HAP-1 (cell line): ENCODE data around the gene ADAMTS15.

ENCODE experiments used
- DNase-seq, 2 experiments: peaks; one replicate each; pipeline ENCODE4 v3.0.0-alpha.2; 2016 to 2020; ENCODE audit warnings: low spot score in 2 of 2
- H3K27me3 ChIP-seq: fragments of 250-450 bp; sonication (Bioruptor Pico); 2 replicates; pipeline ENCODE4 v1.5.1; 2020; ENCODE audit warnings: low read depth, mild to moderate bottlenecking, moderate library complexity
- H3K36me3 ChIP-seq: fragments of 250-450 bp; sonication (Bioruptor Pico); replicated peaks from 2 replicates; pipeline ENCODE4 v1.5.1; 2020; ENCODE audit warnings: mild to moderate bottlenecking
- H3K4me1 ChIP-seq: fragments of 250-450 bp; sonication (Bioruptor Pico); 2 replicates; pipeline ENCODE4 v1.5.1; 2020; ENCODE audit warnings: mild to moderate bottlenecking
- H3K4me3 ChIP-seq: fragments of 250-450 bp; sonication (Bioruptor Pico); 2 replicates; pipeline ENCODE4 v1.5.1; 2020; ENCODE audit warnings: mild to moderate bottlenecking, moderate library complexity
- H3K9me3 ChIP-seq: fragments of 250-450 bp; sonication (Bioruptor Pico); 2 replicates; pipeline ENCODE4 v1.5.1; 2020; ENCODE audit warnings: mild to moderate bottlenecking, moderate library complexity
- in situ Hi-C: fragments of 300-500 bp; cut with MboI; formaldehyde crosslinking; loops from 3 replicates; pipeline ENCODE4 v1.14.3; 2020; ENCODE audit warnings: low sequenced_read_pairs, inconsistent platforms, mixed read lengths

The ADAMTS15 gene

DNA sequence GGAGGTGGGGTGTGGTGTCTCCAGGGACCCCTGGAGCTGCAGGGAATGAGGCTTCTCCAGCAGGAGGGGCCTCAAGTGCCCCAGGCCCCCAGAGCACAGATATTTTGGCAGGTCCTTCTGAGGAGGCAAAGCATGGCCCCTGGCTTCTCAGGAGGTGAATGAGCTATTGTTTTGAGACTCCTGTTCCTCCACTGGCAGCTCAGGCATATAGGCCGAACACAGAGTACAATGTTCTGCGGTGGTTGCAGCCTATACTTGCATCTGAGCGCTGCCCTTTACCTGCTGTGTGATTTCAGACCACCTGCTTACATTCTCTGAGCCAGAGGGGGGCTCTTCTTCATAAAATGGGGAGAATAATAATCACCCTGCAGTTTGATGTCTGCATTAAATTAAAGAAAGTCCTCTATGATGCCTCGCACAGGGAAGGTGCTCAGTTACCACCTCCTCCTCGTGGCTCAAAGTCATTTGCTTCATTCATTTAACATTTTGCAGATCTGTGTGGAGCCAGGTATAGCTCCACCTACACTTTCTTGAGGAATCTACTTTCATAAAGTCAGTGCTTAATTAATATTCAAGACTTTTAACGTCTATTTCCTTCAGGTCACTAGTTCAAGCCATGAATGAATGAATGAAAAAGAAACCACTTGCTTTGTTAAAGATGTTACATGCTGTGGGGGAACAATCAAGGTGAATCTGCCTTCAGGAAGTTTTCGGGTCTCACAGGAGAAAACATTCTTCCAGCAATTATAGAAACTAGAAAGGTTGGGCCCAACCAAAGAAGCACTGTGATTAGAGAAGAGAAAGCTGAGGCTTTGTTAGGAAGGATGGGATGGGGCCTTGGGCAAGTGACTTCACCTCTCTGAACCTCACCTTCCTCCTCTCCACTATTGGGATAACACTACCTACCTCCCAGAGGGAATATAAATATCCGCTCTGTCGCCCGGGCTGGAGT is 68.4 kb downstream of the ADAMTS15 start:
- no peak for DNase-seq
- Histone ChIP-seq H3K4me3 (no peak overlapping the region), H3K36me3 (no peaks in the 10 kb centered on the region), H3K4me1 (no peaks in the 10 kb centered on the region), H3K9me3 (no peaks in the 10 kb centered on the region), H3K27me3 (no peaks in the 10 kb centered on the region)
- in situ Hi-C loops: no loop called here

DNA sequence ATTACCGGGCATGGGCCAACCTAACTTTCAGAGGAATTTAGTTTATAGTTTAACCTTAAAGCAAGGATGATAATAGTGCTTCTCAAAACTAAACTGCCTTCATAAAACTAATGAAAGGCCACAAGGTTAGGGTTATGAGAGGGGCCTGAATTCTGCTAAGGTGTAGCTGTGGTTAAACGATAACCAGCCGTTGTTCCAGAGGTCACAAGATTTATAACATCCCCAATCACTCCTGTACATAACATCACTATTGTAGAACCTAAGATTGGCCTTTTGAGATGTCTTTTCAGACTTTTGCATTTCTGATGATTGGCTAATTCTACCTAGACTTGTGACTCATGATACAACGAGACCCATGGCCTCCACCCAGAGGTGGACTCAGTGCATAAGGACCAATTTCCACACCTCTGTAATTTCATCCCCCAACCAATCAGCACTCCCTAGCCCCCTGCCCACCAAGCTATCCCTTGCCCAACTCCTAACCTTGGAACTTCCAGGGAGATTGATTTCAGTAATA is 69.8 kb downstream of the ADAMTS15 start:
- Histone ChIP-seq H3K9me3 (no peaks in the 10 kb centered on the region), H3K27me3 (no peaks in the 10 kb centered on the region), H3K4me1 (no peaks in the 10 kb centered on the region), H3K36me3 (no peaks in the 10 kb centered on the region), H3K4me3 (no peak overlapping the region)
- in situ Hi-C loops: no loop called here
- DNase-seq: no peak

DNA sequence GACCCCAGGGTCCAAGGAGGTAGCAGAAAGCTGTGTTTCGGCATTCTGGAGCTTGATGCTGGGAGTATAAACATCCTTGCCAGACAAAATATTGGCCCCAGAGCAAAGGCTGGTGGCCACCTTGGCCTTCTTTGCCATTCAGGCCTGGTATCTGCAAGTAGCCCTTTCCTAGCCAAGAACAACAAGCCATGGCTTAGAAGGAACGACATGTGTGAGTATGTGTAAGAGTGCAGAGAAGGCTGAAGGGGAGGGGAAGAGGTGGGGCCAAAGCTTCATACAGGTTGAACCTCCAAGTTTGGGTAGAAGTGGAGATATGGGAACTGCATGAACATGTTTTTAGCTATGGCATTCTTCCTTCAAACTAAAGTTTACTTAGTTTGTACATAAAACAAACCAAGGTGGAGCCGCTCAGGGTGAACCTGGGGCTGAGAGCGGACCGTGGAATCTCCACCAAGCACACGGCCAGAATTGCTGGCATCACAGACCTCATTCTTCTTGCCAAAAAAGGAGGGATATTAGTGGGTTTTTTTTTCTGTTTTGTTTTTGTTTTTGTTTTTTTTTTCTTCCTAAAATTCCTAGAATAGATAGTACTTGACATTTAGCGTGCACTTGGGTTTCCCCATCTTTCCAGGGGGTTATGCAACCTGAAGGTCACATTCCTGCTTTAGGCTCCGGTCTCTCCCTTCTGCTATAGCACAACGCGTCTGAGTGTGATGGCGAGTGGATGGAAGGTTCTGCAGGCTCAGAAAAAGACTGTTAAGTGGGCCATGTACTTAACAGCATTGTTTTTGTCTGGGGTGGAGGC is 70.9 kb downstream of the ADAMTS15 start:
- H3K36me3 ChIP-seq: no peaks in the 10 kb centered on the region
- no peak overlapping the region for H3K4me3 ChIP-seq
- in situ Hi-C loops: no loop called here
- H3K27me3 ChIP-seq: no peaks in the 10 kb centered on the region
- no peak for DNase-seq
- H3K9me3 ChIP-seq: no peaks in the 10 kb centered on the region
- H3K4me1 ChIP-seq: no peaks in the 10 kb centered on the region

DNA sequence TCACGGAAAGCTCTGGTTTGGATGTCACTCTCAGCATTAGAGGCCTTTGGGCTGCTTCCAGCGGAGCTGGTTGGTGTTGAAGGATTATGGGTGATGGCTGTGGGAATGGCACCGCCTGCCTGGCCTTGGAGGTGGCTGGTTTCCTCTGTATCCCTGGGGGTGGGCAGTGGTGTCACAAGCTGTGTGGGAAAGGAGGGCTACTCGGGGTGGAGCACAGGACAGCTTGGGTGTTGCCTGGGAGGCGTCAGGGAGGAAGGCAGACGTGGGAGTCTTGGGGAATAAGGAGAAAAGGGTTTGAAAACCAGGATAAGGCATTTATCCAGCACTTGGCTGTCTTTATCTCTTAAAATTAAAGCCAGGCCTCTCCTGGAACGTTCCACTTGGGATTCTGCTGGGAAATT is 71.8 kb downstream of the ADAMTS15 start:
- Histone ChIP-seq H3K36me3 (no peaks in the 10 kb centered on the region), H3K27me3 (no peaks in the 10 kb centered on the region), H3K9me3 (no peaks in the 10 kb centered on the region), H3K4me3 (no peak overlapping the region), H3K4me1 (no peaks in the 10 kb centered on the region)
- in situ Hi-C loops: no loop called here
- no peak for DNase-seq

DNA sequence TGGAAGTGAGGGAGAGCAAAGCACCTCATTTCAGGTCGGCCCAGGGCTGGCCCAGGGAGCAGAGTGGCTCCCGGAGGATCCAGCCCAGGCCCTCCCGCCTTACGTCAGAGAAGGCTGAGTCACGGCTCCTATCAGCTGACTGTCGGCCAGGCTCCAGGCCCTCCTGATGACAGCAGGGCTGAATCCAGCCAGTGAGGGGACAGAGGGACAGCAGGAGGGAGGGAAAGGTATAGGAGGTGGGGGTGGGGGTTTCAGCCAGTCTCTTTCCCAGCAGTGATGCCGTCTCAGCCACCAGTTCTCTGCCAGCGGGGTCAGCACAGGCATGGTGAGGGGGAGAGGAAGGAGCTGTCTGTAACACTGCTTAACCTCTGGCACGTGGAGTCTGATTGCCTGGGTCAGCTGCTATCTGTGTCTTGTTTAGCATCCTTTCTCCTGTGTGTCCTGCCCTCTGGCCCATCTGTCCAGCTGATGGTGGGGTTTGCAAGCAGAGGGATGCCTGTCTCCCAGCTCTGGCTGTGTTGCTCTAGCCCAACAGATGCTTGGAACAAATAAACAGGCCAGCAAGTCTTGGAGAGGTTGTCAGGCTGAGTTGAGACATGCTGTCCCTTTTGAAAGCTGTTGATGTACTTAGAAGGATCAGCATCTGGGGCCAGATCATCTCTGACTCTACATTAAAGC is 74.0 kb downstream of the ADAMTS15 start:
- DNase-seq: peak in 1 of 2 experiments; percentile 11
- H3K4me1 ChIP-seq: no peaks in the 10 kb centered on the region
- H3K36me3 ChIP-seq: no peaks in the 10 kb centered on the region
- no peak overlapping the region for H3K4me3 ChIP-seq
- no peaks in the 10 kb centered on the region for H3K27me3 ChIP-seq
- in situ Hi-C loops: no loop called here
- H3K9me3 ChIP-seq: no peaks in the 10 kb centered on the region

DNA sequence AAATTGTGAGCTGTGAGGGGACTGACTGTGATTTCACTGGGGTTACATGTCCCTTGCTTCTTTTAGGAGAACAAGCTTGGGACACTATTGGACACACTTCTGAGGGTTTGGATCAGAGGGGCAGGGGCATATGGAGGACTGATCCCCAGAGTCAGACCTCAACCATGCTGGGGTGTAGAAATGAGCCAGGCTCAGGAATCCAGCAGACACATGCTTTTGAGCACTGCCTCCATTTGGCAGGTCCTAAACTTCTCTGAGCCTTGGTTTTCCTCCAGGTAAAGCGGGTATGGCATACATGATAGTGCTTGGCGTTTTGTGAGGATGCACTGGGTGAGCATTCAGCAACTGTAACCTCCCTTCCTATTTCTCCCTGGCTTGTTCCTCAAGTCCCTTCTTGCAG is 74.7 kb downstream of the ADAMTS15 start:
- no peaks in the 10 kb centered on the region for H3K9me3 ChIP-seq
- no peak for DNase-seq
- in situ Hi-C loops: no loop called here

DNA sequence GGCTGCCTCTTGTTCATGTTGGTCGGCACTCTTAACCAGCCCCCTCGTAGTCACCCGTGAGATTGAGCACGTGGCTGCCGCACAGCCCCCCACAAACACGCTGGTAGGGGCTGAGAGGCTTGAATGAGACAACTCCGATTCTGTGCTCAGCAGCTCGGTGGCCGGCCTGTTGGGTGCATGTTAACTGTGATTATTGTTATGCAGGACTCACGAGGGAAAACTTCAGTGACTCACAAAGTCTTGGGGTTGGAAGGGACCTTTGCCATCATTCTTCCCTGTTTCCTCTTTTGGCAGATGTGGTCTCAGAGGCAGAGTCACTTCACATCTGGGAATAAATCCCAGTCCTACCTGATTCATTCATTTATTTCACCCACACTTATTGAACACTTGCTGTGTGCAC is 75.2 kb downstream of the ADAMTS15 start:
- no peak for DNase-seq

More for the DNA sequence above, 74.7 kb downstream of the ADAMTS15 start:
- Histone ChIP-seq H3K27me3 (no peaks in the 10 kb centered on the region), H3K4me1 (no peaks in the 10 kb centered on the region), H3K4me3 (no peak overlapping the region), H3K36me3 (no peaks in the 10 kb centered on the region)

DNA sequence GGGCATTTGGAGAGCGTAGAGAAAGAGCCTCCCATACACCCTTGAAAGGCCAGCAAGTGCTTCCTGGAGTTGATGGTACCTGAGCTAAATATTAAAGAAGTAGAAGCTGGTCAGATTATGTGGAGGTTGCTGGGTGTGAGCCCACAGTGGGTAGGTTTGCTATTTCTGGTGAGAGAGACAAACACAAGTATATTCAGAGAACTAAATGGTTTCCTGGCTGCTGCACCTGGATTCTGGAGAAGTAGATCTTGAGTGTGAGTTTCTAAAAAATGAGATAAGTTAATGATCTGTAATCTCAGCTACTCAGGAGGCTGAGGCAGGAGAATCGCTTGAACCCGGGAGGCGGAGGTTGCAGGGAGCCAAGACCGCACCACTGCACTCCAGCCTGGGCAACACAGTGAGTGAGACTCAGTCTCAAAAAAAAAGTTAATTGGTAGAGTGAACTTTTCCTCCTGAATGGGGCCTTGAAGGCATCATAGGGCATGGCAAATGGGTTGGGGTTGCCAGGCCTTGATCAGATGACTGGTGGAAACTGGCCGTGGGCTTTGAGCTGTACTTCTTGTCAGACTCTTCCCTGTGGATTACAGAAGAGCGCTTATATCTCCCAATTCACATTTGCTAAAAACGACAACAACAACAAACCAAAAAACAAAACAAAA is 75.8 kb downstream of the ADAMTS15 start:
- Histone ChIP-seq H3K36me3 (no peaks in the 10 kb centered on the region), H3K4me3 (no peak overlapping the region), H3K27me3 (no peaks in the 10 kb centered on the region), H3K9me3 (no peaks in the 10 kb centered on the region), H3K4me1 (no peaks in the 10 kb centered on the region)
- in situ Hi-C loops: no loop called here
- no peak for DNase-seq

More for the DNA sequence above, 75.2 kb downstream of the ADAMTS15 start:
- no peaks in the 10 kb centered on the region for H3K36me3 ChIP-seq
- no peaks in the 10 kb centered on the region for H3K4me1 ChIP-seq
- in situ Hi-C loops: no loop called here
- H3K9me3 ChIP-seq: no peaks in the 10 kb centered on the region
- H3K4me3 ChIP-seq: no peak overlapping the region
- H3K27me3 ChIP-seq: no peaks in the 10 kb centered on the region

DNA sequence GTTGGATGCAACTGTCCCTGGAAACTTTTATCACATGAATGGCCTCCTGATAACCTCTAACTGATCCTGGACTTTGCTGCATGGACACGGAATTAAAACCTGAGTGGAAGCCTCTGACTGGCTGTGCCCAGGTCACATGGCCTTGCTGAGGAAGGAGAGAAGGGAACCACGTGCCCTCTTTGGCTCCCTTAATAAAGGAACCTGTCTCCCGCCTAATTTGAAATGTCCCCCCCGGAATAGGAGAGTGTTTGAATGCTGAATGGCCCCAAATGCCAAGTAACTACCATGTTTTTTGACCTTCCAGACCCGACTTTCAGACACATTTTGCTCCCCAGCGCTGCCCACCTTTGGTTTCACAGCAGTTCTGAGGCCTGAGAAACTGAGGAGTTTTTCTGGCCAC is 76.9 kb downstream of the ADAMTS15 start:
- Histone ChIP-seq H3K4me3 (no peak overlapping the region), H3K9me3 (no peaks in the 10 kb centered on the region), H3K4me1 (no peaks in the 10 kb centered on the region), H3K36me3 (no peaks in the 10 kb centered on the region), H3K27me3 (no peaks in the 10 kb centered on the region)
- in situ Hi-C loops: no loop called here
- no peak for DNase-seq
